Stimulated activated CD4-positive, alpha-beta T cell treated with anti-CD3 and anti-CD28 coated beads, Interleukin-15, amount 100 ng/mL, for 24 hours (primary cell): ENCODE data around the gene ZNF519.
A peak's percentile ranks its signal among the peaks of the same experiment; 100 is the strongest.
"Not testable (repeated sequence)": the region's sequence is repeated elsewhere in the genome, so short reads cannot be mapped to it uniquely, and the experiment has no call there.

Experiments used
- DNase-seq: peaks from one replicate; pipeline ENCODE4 v3.0.0-alpha.2; 2020

Gene ZNF519

DNA sequence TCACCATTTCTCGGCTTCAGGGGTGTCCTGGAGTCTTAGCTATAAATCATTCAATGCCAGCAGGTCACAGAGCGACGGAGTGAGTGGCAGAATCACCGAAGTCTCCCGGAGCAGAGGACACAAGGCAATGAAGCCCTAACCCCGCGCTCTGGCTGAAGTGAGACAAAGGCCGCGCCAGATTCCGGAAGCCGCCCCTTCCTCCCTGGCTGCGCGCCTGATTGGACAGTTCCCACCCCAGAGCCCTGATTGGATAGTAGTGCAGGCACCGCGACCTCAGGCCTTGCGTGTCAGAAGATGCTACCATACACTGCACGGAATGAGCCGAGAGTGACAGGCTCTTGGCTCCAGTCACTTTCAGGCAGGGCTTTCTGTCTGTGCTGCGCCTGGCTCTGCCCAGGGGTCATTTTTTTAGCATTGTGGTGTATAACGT lies at the start of gene ZNF519:
ZNF519 (minus strand) TSS at position 165 of the 430 bp plus-strand sequence; CDS start at position 7, 158 bp downstream.
- DNase-seq: peak; percentile 91

DNA sequence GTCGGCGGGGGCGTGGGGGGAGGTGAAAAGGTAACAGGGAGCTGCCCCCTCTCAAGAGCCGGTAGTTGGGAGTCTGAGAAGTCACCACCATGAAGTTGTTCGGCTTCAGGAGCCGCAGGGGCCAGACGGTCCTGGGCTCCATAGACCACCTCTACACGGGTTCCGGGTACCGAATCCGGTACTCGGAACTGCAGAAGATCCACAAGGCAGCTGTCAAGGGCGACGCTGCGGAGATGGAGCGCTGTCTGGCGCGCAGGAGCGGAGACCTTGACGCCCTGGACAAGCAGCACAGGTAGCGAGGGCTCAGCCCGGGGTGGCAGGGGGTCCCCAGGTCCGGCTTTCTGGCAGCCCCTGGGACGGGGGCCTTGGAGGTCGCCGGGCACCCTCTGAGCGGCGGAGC lies 47.1 kb upstream of the ZNF519 start:
- DNase-seq: no peak

DNA sequence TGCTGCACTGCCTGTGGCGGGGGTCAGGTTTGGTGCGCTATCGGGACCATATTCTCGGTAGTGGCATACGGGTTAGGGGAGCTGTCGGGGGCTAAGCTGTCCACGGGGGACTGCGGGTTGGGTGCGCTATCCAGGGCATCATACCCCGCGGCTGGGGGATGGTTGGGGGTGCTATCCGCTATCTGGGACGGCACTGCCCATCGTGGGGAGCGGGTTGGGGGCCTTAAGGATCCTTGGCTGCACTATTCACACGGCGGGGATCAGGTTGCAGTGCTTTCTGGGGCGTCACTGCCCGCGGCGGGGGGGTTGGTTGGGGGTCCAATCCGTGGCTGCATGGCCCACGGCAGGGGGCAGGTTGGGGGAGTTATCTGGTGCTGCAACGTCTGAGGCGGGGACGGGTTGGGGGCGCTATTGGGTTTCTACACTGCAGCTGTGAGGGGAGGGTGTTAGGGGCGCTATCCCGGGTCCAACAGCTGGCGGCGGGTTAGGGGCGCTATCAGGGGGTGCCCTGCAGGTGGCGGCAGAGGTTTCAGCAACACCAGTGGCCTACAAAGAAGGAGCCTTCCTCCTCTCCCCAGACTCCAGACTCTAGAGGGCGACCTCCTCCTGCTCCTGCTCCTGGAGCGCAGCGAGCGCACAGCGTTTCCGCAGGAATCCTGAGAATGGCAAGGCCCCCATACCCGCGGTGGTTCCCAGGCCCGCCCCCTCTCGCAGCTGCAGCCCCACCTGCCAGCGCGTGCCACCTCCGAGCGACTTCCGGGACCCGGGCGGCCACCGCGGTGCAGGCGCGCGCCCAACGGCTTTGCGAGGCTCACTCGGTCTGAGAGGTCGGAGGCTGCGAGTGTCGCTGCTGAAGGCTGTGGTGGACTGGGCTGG lies 46.3 kb upstream of the ZNF519 start:
- peak; percentile 88 for DNase-seq

DNA sequence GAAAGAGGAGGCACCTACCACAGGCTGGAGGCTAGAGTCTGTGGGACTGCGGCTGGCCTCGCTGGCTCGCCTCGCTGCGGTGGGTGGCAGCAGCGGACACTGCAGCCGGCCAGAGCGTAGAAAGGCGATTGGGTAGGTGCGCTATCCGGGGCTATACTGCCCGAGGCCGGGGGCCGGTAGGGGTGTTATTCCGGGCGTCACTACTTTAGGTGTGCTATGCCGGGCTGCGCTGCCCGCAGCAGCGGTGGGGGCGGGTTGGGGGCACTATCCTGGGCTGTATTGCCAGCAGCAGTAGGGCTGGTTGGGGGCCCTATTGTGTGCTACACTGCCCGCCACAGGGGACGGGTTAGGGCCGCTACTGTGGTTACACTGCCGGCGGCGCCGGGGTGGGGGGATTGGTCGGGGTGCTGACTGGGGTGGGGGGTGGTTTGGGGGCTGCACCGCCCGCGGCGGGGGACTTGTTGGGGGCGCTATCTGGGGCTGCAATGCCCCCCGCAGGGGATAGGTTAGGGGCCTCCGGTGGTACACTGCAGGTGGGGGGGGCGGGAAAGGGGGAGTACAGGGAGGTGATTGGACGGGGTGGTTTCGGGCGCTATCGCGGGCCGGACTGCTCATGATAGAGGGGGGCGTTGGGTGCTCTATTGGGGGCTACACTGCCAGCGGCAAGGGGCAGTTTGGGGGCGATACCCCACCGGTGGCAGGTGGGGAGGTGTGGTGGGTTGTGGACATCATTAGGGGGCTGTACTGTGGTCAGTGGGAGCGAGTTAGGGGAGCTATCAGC lies 45.5 kb upstream of the ZNF519 start:
- not testable (repeated sequence) for DNase-seq

DNA sequence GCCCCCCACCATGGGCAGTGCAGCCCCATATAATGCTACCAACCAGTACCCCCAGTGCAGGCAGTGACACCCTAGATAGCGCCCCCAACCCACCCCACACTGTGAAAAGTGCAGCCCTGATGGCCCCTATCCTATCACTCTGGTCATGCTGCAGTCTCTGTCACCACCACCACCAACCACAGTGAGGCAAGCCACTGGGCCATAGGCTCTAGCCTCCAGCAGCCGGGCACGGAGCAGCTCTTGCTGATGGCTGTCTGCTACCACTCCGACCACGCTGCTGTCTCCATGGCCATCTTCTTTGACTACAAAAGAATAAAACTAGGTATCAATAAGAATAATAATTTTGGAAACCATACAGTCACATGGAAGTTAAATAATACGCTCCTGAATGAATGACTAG lies 43.2 kb upstream of the ZNF519 start:
- not testable (repeated sequence) for DNase-seq

DNA sequence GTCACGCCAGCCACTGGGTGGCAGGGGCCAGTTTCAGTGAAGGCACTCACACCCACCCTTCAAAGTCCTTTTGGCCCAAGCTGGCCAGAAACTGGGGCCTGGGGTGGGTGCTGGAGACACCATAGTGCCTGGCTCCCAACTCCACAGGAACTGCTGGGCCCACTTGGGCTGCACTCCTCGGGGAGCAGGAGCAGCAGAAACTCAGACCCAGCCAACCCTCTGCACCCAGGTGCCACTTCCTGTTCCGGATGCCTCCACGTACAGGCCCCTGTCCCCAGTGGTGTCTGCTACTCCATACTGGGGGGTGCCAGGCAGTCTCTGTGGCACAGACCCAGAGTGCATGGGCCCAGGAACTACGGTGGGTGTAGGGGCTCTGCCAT lies 42.5 kb upstream of the ZNF519 start:
- DNase-seq: no peak

- not testable (repeated sequence) for DNase-seq
Measured at GRCh38 chr18:14174002-14174705, 41.9 kb upstream of the ZNF519 start.

DNA sequence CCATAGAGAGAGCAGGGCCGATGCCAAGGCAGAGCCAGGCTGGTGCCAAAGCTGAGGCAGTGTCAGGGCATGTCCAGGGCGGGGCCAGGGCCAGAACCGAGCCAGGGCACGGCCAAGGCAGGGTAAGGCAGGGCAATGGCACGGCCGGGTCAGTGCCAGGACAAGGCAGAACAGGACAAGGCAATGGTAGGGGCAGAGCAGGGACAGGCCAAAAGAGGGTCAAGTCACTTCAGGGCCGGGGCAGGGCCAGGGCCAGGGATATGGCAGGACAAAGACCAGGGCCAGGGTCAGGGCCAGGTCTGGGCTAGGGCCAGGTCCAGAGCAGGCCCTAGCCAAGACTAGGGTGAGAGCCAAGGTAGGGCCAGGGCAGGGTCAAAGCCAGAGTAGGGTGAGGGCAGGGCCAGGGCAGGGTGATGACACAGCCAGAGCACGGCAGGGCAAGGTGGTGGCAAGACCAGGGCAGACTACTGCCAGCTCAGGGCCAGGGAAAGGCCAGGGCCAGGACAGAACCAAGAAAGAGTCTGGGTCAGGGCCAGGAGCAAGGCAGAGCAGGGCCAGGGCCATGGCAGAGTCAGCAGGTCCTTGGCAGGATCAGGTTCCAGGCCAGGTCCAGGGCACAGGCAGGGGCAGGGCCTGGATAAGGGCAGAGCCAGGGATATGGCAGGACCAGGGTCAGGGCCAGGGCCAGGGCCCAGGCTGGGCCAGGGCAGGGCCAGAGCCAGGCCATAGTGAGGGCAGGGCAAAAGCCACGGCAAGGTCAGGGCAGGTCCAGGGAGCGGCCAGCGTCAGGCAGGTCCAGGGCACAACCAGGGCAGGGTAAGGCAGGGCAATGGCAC lies 41.1 kb upstream of the ZNF519 start:
- not testable (repeated sequence) for DNase-seq

DNA sequence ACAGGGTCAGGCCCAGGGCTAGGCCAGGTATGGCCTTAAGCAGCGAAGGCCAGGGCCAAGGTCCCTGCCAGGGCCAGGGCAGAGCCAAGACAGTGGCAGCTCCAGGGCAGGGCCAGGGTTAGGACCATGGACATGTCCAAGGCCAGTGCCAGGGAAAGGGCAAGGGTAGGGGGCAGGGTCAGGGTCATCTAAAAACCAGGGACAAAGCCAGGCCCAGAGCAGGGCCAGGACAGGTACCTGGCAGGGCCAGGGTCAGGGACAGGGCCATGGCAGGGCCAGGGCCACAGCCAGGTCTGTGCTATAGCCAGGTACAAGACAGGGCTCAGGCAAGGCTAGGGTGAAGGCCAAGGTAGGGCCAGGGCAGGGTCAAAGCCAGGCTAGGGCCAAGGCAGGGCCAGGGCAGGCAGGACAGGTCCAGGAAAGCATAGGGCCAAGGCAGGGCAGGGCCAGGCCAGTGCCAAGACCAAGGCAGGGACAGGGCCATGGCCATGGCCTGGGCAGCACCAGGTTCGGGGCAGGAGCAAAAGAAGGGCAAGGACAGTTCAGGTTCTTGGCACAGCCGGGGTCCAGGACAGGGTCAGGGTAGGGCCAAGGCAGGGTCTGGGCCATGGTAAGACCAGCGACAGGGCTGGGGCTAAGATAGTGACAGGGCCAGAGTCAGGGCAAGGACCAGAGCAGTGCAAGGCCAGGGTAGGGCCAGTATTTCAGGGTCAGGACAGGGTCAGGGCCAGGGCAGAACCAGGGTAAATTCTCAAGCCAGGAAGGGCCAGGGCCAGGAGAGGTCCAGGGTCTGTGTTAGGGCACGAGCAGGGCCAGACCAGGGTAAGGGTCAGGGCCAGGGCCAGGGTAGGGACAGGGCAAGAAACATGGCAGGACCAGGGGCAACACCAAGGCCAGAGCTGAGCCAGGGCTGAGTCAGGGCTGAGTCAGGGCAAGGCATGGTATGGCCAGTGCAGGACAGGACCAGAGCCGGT lies 40.2 kb upstream of the ZNF519 start:
- DNase-seq: not testable (repeated sequence)

GRCh38 chr18:14171301-14172141 lies 39.3 kb upstream of the ZNF519 start:
- not testable (repeated sequence) for DNase-seq

DNA sequence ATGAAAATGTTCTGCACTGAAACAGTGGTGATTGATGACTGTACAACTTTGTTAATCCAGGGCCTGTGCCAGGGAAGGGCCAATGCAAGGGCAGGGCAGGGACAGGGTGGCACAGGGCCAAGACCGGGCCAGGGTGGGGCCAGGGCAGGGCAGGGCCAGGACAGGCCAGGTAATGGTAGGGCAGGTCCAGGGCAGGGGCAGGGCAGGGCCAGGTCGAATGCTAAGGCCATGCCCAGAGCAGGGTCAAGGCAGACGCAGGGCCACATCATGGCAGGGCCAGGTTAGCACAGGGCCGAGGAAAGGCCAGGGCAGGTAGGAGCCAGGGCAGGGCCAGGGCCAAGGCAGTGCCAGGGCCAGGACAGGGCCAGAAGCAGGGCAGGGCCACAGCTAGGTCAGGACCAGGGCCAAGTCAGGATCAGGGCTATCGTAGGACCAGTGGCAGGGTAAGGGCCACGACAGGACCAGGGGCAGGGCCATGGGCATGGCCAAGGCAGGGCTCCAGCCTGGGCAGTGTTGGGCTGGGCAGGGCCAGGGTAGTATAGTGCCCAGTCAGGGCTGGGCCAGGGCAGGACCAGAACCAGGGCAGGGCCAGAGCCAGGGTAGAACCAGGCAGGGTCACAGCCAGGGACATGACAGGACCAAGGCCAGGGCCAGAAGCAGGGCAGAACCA lies 38.3 kb upstream of the ZNF519 start:
- not testable (repeated sequence) for DNase-seq

- DNase-seq: not testable (repeated sequence)
Measured at GRCh38 chr18:14162915-14163314, 30.7 kb upstream of the ZNF519 start.

DNA sequence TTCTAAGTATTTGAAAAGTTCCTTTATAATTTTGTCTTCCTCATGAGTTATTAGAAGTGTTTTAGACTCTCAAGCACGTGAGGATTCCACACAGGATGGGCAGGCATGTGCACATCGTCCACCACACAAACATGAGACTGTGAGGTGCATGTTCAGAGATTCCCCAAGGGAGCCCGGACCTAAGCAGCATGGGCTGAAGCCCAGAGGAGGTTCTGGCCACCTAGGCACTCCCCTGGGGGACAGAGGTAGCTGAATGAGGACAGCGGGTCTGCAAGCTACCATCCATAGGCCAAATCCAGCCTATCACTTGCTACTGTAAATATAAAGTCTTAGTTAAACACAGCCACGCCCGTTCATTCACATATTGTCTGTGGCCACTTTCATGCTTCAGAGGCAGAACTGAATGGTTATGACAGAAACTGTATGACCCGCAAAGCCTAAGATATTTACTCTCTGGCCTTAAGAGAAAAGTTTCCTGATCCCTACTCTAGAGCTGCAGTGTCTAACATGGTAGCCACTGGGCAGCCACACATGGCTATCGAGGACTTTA lies 19.4 kb upstream of the ZNF519 start:
- DNase-seq: not testable (repeated sequence)

- DNase-seq: not testable (repeated sequence)
Measured at GRCh38 chr18:14150766-14151165, 18.5 kb upstream of the ZNF519 start.

DNA sequence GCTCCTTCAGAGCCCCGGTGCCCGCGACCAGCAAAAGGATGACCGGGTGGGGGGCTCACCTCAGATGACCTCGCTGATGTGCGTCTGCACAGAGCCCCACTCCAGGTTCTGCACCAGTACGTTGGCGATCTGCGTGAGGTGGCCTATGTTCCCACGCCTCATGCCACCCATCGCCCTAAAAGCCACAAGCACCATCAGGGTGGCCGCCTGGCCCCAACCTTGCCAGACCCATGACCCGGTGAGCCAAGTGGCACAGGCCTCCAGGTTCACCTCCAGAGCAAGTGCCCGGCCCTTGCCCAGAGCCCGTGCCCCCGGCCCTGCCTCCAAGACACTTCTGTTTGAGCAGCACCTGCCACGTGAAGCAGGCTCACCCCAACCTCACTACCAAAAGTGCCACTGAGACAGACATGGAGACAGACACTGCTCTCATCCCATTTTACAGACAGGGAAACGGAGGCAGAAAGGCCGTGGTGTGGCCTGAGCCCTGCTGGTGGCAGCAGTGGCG lies 17.7 kb upstream of the ZNF519 start:
- DNase-seq: not testable (repeated sequence)

GRCh38 chr18:14149121-14149850 lies 17.1 kb upstream of the ZNF519 start:
- DNase-seq: not testable (repeated sequence)

- not testable (repeated sequence) for DNase-seq
Measured at GRCh38 chr18:14147935-14148865, 16.0 kb upstream of the ZNF519 start.
